Hypothalamus (tissue), 51 donors: ENCODE data around the gene DAB2.
"Not testable (repeated sequence)": the region's sequence is repeated elsewhere in the genome, so short reads cannot be mapped to it uniquely, and the experiment has no call there.

Source experiments
- DNase-seq, 51 donors: peaks; one replicate each; lab custom pipeline; 2025; lab: John Stamatoyannopoulos, UW

The DAB2 gene

GRCh38 chr5:39422728-39423285 is 2.0 kb downstream of the DAB2 start:
- DNase-seq = no peak

- DNase-seq = no peak
Observed at GRCh38 chr5:39422036-39422606, 2.7 kb downstream of the DAB2 start.

- DNase-seq = peak in 22 of 51 donors; percentile 6 to 48 (median 20)
Observed at GRCh38 chr5:39420482-39421145, 4.2 kb downstream of the DAB2 start.

- DNase-seq = no peak
Observed at GRCh38 chr5:39419796-39420195, 5.0 kb downstream of the DAB2 start.

- no peak for DNase-seq
Observed at GRCh38 chr5:39417979-39418378, 6.8 kb downstream of the DAB2 start.

GRCh38 chr5:39415201-39415600 is 9.6 kb downstream of the DAB2 start:
- no peak for DNase-seq

- DNase-seq = no peak
Observed at GRCh38 chr5:39414426-39414825, 10.4 kb downstream of the DAB2 start.

- DNase-seq = no peak
Observed at GRCh38 chr5:39413771-39414170, 11.0 kb downstream of the DAB2 start.

- no peak for DNase-seq
Observed at GRCh38 chr5:39412721-39413394, 11.9 kb downstream of the DAB2 start.

GRCh38 chr5:39411985-39412384 is 12.8 kb downstream of the DAB2 start:
- no peak for DNase-seq

GRCh38 chr5:39411061-39411460 is 13.7 kb downstream of the DAB2 start:
- no peak for DNase-seq

- no peak for DNase-seq
Observed at GRCh38 chr5:39409033-39409432, 15.7 kb downstream of the DAB2 start.

GRCh38 chr5:39405083-39405843 is 19.5 kb downstream of the DAB2 start:
- no peak for DNase-seq

GRCh38 chr5:39403761-39404160 is 21.0 kb downstream of the DAB2 start:
- not testable (repeated sequence) for DNase-seq

GRCh38 chr5:39402140-39402539 is 22.6 kb downstream of the DAB2 start:
- not testable (repeated sequence) for DNase-seq

- no peak for DNase-seq
Observed at GRCh38 chr5:39400713-39401578, 23.8 kb downstream of the DAB2 start.

GRCh38 chr5:39399135-39400036 is 25.4 kb downstream of the DAB2 start:
- peak in 1 of 51 donors; percentile 8 for DNase-seq

- DNase-seq = no peak
Observed at GRCh38 chr5:39396843-39397242, 27.9 kb downstream of the DAB2 start.

GRCh38 chr5:39395521-39395920 is 29.3 kb downstream of the DAB2 start:
- no peak for DNase-seq
